Breast epithelium (tissue), 4 donors: ENCODE data around the gene SYDE2. TPM values are rescaled to one million over a fixed set of nuclear protein-coding genes. Genes with fewer than 3 reads are reported as not detected.
"Not testable (repeated sequence)": the region's sequence is repeated elsewhere in the genome, so short reads cannot be mapped to it uniquely, and the experiment has no call there.

Experiments
- DNase-seq, 2 donors: peaks; one replicate each; pipeline ENCODE4 v3.0.0-alpha.2; 2019; ENCODE audit warnings: low spot score in 2 of 2
- H3K27ac ChIP-seq, 2 donors: fragments of 200-600 bp; sonication (generic) in 1 of 2; one replicate each; pipeline ENCODE4 v1.5.1; 2016 to 2019; ENCODE audit warnings: mild to moderate bottlenecking in 1 of 2
- H3K27me3 ChIP-seq, 2 donors: fragments of 200-600 bp; sonication (generic) in 1 of 2; one replicate each; pipeline versions ENCODE4 v1.5.1 to v1.6.0; 2017 to 2019; ENCODE audit warnings: control low read depth in 1 of 2, mild to moderate bottlenecking in 1 of 2
- H3K36me3 ChIP-seq: fragments of 200-600 bp; one replicate; pipeline ENCODE4 v1.5.1; 2019
- H3K4me1 ChIP-seq, 2 donors: fragments of 200-600 bp; sonication (generic); one replicate each; pipeline ENCODE4 v1.5.1; 2016 to 2019; ENCODE audit warnings: control low read depth in 1 of 2
- H3K4me3 ChIP-seq, 3 donors: fragments of 200-600 bp; sonication (generic); 1 replicate in 2 of 3; 2 replicates in 1 of 3; pipeline ENCODE4 v1.5.1; 2016 to 2019; ENCODE audit warnings: mild to moderate bottlenecking in 3 of 3, moderate library complexity in 2 of 3
- H3K9me3 ChIP-seq, 2 donors: fragments of 200-600 bp; sonication (generic) in 1 of 2; one replicate each; pipeline ENCODE4 v1.5.1; 2016 to 2019; ENCODE audit warnings: control low read depth in 1 of 2
- POLR2A ChIP-seq: fragments of 450-650 bp; IDR thresholded peaks from one replicate; pipeline ENCODE4 v1.6.1; 2016; ENCODE audit warnings: antibody characterized with exemption, mild to moderate bottlenecking, moderate library complexity
- POLR2AphosphoS5 ChIP-seq, 3 donors: sonication (generic); formaldehyde crosslinking; IDR thresholded peaks; one replicate each; pipeline ENCODE4 v1.6.1; 2017; ENCODE audit warnings: antibody characterized with exemption in 3 of 3
- intact Hi-C: fragments of 100-400 bp; cut with DNase I; formaldehyde crosslinking; loops from one replicate; pipeline ENCODE4 v1.15.1; 2023; ENCODE audit warnings: low total_unique reads
- total RNA-seq, 3 donors: library from RNA; depleted of rRNA; stranded (reverse); fragments of >200 nt; gene quantifications; one replicate each; pipeline ENCODE4 v1.1.0, GENCODE V29; 2016
- TF ChIP-seq, protein P1 (sequence below), 3 donors: fragments of 450-650 bp; IDR thresholded peaks; one replicate each; pipeline ENCODE4 v1.5.1; 2016 to 2017; ENCODE audit warnings: antibody characterized with exemption in 3 of 3, mild to moderate bottlenecking in 3 of 3, moderate library complexity in 3 of 3

The SYDE2 gene
- total RNA-seq, 3 donors from 2014 or later, result 10.6 to 26.5 (median 15.4) TPM

DNA sequence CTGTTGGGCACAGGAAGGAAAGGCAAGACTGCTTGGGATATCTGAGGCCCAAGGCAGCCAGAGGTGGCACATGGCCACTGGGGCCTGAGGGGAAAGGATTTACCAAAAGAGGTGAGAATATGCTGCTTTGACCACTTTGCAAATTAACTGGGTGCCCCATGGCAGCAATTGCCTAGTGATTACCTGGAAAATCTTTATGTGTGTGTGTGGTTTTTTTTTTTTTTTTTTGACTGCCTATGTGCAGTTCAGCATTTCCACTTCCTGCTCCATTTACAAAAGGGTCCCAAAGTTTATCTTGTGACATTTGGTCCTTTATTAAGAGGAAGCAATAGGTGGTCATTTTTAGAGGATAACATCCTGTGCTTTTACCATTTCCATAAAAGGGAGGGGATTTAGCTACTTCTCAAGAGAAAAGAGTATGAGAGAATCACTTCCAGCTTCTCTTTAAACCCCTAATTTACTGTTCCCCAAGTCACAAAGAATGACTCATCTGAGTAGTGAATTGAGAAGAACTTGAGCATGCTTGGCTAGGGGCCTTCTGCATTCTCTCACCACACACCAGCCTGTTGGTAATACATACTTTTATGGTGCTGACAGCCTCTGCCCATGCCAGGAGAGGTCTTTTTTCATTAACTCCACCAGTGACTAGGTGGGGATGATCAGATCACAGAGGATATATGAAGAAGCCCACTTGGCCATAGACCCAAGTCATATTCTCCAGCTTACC lies 52.1 kb downstream of the SYDE2 start:
- no peaks in the 10 kb centered on the region for H3K4me1 ChIP-seq
- TF ChIP-seq POLR2AphosphoS5 (IDR thresholded peaks at IDR 0.05), result no peak
- TF ChIP-seq, protein P1, sequence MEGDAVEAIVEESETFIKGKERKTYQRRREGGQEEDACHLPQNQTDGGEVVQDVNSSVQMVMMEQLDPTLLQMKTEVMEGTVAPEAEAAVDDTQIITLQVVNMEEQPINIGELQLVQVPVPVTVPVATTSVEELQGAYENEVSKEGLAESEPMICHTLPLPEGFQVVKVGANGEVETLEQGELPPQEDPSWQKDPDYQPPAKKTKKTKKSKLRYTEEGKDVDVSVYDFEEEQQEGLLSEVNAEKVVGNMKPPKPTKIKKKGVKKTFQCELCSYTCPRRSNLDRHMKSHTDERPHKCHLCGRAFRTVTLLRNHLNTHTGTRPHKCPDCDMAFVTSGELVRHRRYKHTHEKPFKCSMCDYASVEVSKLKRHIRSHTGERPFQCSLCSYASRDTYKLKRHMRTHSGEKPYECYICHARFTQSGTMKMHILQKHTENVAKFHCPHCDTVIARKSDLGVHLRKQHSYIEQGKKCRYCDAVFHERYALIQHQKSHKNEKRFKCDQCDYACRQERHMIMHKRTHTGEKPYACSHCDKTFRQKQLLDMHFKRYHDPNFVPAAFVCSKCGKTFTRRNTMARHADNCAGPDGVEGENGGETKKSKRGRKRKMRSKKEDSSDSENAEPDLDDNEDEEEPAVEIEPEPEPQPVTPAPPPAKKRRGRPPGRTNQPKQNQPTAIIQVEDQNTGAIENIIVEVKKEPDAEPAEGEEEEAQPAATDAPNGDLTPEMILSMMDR (IDR thresholded peaks at IDR 0.05), result no peak
- TF ChIP-seq POLR2A, result no peak
- intact Hi-C loops, result no loop called here
- H3K27me3 ChIP-seq, result no peaks in the 10 kb centered on the region
- no peaks in the 10 kb centered on the region for H3K36me3 ChIP-seq
- DNase-seq, result no peak
- H3K4me3 ChIP-seq, result no peak overlapping the region
- H3K27ac ChIP-seq, result no peak overlapping the region
- H3K9me3 ChIP-seq, result no peaks in the 10 kb centered on the region

DNA sequence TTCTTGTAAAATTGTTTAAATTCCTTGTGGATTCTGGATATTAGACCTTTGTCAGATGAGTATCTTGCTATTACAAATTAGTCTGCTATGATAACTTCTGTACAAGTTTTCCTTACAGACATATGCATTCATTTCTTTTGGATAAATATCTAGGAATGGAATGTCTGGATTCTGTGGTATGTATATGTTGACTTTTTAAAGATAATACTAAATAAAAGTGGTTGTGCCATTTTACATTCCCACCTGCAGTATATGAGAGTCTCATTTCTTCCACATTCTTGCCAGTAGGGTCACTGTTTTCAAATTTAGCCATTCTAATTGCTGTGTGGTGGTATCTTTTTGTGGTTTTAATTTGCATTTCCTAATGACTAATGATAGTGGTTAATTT lies 53.9 kb downstream of the SYDE2 start:
- TF ChIP-seq, protein P1 (IDR thresholded peaks at IDR 0.05), result no peak
- TF ChIP-seq POLR2A (no peak), POLR2AphosphoS5 (IDR thresholded peaks at IDR 0.05) (no peak)
- Histone ChIP-seq H3K27ac (no peak overlapping the region), H3K4me3 (no peak overlapping the region), H3K36me3 (no peaks in the 10 kb centered on the region), H3K4me1 (no peaks in the 10 kb centered on the region), H3K27me3 (no peaks in the 10 kb centered on the region), H3K9me3 (no peaks in the 10 kb centered on the region)
- no peak for DNase-seq
- intact Hi-C loops, result no loop called here

DNA sequence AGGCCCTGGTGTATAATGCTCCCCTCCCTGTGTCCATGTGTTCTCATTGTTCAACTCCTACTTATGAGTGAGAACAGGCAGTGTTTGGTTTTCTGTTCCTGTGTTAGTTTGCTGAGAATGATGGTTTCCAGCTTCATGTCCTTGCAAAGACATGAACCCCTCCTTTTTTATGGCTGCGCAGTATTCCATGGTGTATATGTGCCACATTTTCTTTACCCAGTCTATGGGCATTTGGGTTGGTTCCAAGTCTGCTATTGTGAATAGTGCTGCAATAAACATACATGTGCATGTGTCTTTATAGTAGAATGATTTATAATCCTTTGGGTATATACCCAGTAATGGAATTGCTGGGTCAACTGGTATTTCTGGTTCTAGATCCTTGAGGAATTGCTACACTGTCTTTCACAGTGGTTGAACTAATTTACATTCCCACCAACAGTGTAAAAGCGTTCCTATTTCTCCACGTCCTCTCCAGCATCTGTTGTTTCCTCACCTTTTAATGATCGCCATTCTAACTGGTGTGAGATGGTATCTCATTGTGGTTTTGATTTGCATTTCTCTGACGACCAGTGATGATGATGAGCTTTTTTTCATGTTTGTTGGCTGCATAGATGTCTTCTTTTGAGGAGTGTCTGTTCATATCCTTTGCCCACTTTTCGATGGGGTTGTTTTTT lies 54.4 kb downstream of the SYDE2 start:
- H3K27ac ChIP-seq, H3K27me3 ChIP-seq, intact Hi-C loops, DNase-seq, H3K36me3 ChIP-seq, H3K4me3 ChIP-seq, H3K4me1 ChIP-seq, H3K9me3 ChIP-seq: not testable (repeated sequence)

DNA sequence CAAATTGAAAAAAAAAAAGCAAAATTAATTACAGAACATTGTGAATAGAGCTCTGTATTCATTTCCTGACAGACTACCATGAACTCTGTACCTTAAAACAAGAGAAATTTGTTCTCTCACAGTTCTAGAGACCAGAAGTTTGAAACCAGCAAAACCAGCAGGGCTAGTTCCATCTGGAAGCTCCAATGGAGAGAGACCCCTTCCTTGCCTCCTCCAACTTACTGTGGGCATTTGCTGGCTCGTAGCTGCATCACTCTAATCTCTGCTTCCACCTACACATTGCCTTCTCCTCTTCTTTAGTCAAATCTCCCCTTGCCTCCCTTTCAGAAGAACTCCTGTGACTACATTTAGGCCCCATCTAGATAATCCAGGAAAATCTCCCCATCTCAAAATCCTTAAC lies 56.5 kb downstream of the SYDE2 start:
- no peaks in the 10 kb centered on the region for H3K27me3 ChIP-seq
- no peak for DNase-seq
- no peaks in the 10 kb centered on the region for H3K36me3 ChIP-seq
- TF ChIP-seq POLR2A (no peak), POLR2AphosphoS5 (IDR thresholded peaks at IDR 0.05) (no peak)
- TF ChIP-seq, protein P1 (IDR thresholded peaks at IDR 0.05), result no peak
- H3K9me3 ChIP-seq, result no peaks in the 10 kb centered on the region
- H3K4me1 ChIP-seq, result no peaks in the 10 kb centered on the region
- peak overlapping the region; percentile 50 to 55 for H3K27ac ChIP-seq
- intact Hi-C loops, result no loop called here
- no peak overlapping the region for H3K4me3 ChIP-seq

DNA sequence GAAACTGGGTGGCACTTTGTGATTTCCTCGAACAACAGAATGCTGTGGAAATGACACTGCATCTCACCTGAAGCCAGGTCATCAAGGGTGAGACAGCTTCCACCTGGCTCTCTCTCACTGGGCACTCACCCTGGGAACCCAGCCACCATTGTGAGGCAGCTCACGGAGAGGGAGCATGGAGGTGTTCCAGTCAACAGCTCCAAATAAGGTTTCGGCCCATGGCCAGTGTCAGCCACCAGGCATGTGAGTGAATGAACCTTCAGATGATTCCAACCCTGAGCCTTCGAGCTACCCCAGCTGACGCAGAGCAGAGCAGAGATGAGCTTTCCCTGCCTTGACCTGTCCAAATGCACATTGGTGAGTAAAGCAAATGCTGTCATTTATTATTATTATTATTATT lies 58.1 kb downstream of the SYDE2 start:
- Histone ChIP-seq H3K36me3 (no peaks in the 10 kb centered on the region), H3K27me3 (no peaks in the 10 kb centered on the region), H3K27ac (peak overlapping the region; percentile 3 to 35), H3K4me3 (no peak overlapping the region), H3K4me1 (no peaks in the 10 kb centered on the region), H3K9me3 (no peaks in the 10 kb centered on the region)
- intact Hi-C loops, result no loop called here
- TF ChIP-seq, protein P1 (IDR thresholded peaks at IDR 0.05), result no peak
- TF ChIP-seq POLR2AphosphoS5 (IDR thresholded peaks at IDR 0.05) (no peak), POLR2A (no peak)
- DNase-seq, result peak in 1 of 2 donors; percentile 50

DNA sequence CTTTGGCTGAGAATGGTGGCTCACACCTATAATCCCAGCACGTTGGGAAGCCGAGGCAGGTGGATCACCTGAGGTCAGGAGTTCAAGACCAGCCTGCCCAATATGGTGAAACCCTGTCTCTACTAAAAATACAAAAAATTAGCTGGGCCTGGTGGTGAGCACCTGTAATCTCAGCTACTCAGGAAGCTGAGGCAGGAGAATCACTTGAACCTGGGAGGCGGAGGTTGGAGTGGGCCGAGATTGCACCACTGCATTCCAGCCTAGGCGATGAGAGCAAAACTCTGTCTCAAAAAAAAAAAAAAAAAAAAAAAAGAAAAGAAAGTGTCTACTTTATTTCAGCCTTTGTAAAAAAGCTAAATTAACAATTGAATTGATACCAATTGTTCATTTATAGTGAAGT lies 62.4 kb downstream of the SYDE2 start:
- H3K4me1 ChIP-seq, DNase-seq, H3K27ac ChIP-seq, H3K4me3 ChIP-seq, H3K9me3 ChIP-seq, H3K36me3 ChIP-seq, intact Hi-C loops, H3K27me3 ChIP-seq: not testable (repeated sequence)
